SK-N-SH treated with all-trans-retinoic acid at 6 μM for 48 hours (cell line): Measurements from ENCODE around the gene ELK4.

Source experiments
- ATAC-seq: fragments of 200-7000 bp; cut with Tn5 transposase; 3 replicates; pipeline ENCODE4 v1.9.1; 2020; ENCODE audit warnings: mild to moderate bottlenecking, moderate library complexity
- GLIS3 ChIP-seq: fragments of 250-450 bp; sonication (Bioruptor Pico); IDR thresholded peaks from 2 replicates; pipeline ENCODE4 v1.5.0; 2020; ENCODE audit warnings: mild to moderate bottlenecking, moderate library complexity
- ISL1 ChIP-seq: fragments of 250-450 bp; sonication (Bioruptor Pico); IDR thresholded peaks from 2 replicates; pipeline ENCODE4 v2.1.2; 2022; ENCODE audit warnings: mild to moderate bottlenecking, moderate library complexity
- OSR1 ChIP-seq: fragments of 250-450 bp; sonication (Bioruptor Pico); IDR thresholded peaks from 2 replicates; pipeline ENCODE4 v1.8.0; 2022; ENCODE audit warnings: moderate library complexity, mild to moderate bottlenecking, inconsistent platforms
- PPARA ChIP-seq: fragments of 250-450 bp; sonication (Bioruptor Pico); IDR thresholded peaks from 2 replicates; pipeline ENCODE4 v1.5.0; 2020; ENCODE audit warnings: mild to moderate bottlenecking, borderline replicate concordance
- RARB ChIP-seq: fragments of 250-450 bp; sonication (Bioruptor Pico); IDR thresholded peaks from 2 replicates; pipeline ENCODE4 v1.8.0; 2021; ENCODE audit warnings: mild to moderate bottlenecking, moderate library complexity
- SNAI2 ChIP-seq: fragments of 250-450 bp; sonication (Bioruptor Pico); IDR thresholded peaks from 2 replicates; pipeline ENCODE4 v1.5.0; 2020; ENCODE audit warnings: mild to moderate bottlenecking, moderate library complexity
- TCF4 ChIP-seq: fragments of 250-450 bp; sonication (Bioruptor Pico); IDR thresholded peaks from 2 replicates; pipeline ENCODE4 v1.8.0; 2021; ENCODE audit warnings: mild to moderate bottlenecking, moderate library complexity, borderline replicate concordance
- TOX ChIP-seq: fragments of 250-450 bp; sonication (Bioruptor Pico); IDR thresholded peaks from 2 replicates; pipeline ENCODE4 v1.8.0; 2021; ENCODE audit warnings: mild to moderate bottlenecking, moderate library complexity, borderline replicate concordance
- ZC3H10 ChIP-seq: fragments of 250-450 bp; sonication (Bioruptor Pico); IDR thresholded peaks from 2 replicates; pipeline ENCODE4 v1.5.1; 2021; ENCODE audit warnings: mild to moderate bottlenecking, moderate library complexity
- ZFP3 ChIP-seq: fragments of 250-450 bp; sonication (Bioruptor Pico); IDR thresholded peaks from 2 replicates; pipeline ENCODE4 v1.5.0; 2020; ENCODE audit warnings: mild to moderate bottlenecking, moderate library complexity
- ZFP30 ChIP-seq: fragments of 450-650 bp; formaldehyde crosslinking; IDR thresholded peaks from 2 replicates; pipeline ENCODE4 v1.5.0; 2022; ENCODE audit warnings: mild to moderate bottlenecking, moderate library complexity
- ZNF565 ChIP-seq: fragments of 450-650 bp; formaldehyde crosslinking; conservative IDR thresholded peaks from 2 replicates; pipeline ENCODE4 v1.5.0; 2020; ENCODE audit warnings: low read depth, mild to moderate bottlenecking, moderate library complexity
- ZNF70 ChIP-seq: fragments of 450-650 bp; formaldehyde crosslinking; IDR thresholded peaks from 2 replicates; pipeline ENCODE4 v1.5.0; 2020; ENCODE audit warnings: mild to moderate bottlenecking, moderate library complexity
- ZNF8 ChIP-seq: fragments of 450-650 bp; formaldehyde crosslinking; IDR thresholded peaks from 2 replicates; pipeline ENCODE4 v1.5.0; 2020; ENCODE audit warnings: mild to moderate bottlenecking, moderate library complexity
- TF ChIP-seq, protein P1 (sequence below): fragments of 250-450 bp; sonication (Bioruptor Pico); IDR thresholded peaks from 2 replicates; pipeline ENCODE4 v1.8.0; 2020; ENCODE audit warnings: mild to moderate bottlenecking, moderate library complexity, borderline replicate concordance
- TF ChIP-seq, protein P2 (sequence below): fragments of 250-450 bp; sonication (Bioruptor Pico); IDR thresholded peaks from 2 replicates; pipeline ENCODE4 v1.8.0; 2021; ENCODE audit warnings: low read depth, mild to moderate bottlenecking, moderate library complexity, borderline replicate concordance
- TF ChIP-seq, protein P3 (sequence below): fragments of 250-450 bp; sonication (Bioruptor Pico); IDR thresholded peaks from 2 replicates; pipeline ENCODE4 v1.5.1; 2020; ENCODE audit warnings: low read depth, mild to moderate bottlenecking, moderate library complexity
- TF ChIP-seq, protein P4 (sequence below): fragments of 250-450 bp; sonication (Bioruptor Pico); IDR thresholded peaks from 2 replicates; pipeline ENCODE4 v1.5.0; 2020; ENCODE audit warnings: mild to moderate bottlenecking, moderate library complexity
- TF ChIP-seq, protein P5 (sequence below): fragments of 250-450 bp; sonication (Bioruptor Pico); IDR thresholded peaks from 2 replicates; pipeline ENCODE4 v1.5.1; 2021; ENCODE audit warnings: mild to moderate bottlenecking, moderate library complexity

ELK4 gene

DNA sequence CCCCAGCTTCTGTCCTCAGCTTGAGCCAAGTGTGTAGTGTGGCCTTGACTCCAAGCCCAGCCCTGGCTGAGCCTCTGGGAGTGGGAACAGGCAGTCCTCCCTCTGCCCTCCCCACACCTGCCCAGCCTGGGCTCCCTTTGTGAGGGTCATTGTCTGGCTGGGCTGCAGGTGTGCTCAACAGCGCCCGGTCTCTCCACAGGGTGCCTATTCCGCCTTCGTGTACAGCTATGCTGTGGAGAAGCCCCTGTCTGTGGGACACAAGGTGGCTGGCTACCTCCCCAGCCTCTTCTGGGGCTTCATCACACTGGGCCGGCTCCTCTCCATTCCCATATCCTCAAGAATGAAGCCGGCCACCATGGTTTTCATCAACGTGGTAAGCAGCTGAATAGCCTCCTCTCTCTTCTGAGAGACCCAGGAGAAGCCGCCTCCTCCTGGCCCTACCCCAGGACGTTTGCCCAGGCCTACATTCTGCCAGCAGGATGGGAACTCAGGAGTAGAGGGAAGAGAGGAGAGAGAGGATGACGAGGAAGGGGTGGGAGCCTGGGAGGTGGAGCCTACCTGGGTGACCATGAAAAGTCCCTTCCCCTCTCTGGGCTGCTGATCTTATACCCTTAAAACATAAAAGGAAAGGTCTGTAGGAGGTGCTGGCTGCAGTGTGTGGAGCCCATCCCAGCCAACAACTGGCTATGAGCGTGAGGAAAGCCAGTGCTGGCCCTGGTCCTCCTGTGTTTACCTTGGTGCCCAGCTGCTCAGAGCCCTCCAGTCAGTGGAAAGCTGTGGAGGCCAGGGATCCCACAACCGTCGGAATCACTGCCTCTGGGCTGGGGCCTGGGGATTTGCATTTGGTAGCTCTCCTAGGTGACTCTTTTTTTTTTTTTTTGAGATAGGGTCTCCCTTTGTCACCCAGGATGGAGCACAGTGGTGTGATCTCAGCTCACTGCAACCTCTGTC is 45.7 kb downstream of the ELK4 start (continued):
- TF ChIP-seq ZNF565: no peak
- no peak for TF ChIP-seq ZNF8
- no peak for TF ChIP-seq ISL1 (CRISPR knock-in tag)
- TF ChIP-seq ZFP30 (CRISPR knock-in tag): no peak

DNA sequence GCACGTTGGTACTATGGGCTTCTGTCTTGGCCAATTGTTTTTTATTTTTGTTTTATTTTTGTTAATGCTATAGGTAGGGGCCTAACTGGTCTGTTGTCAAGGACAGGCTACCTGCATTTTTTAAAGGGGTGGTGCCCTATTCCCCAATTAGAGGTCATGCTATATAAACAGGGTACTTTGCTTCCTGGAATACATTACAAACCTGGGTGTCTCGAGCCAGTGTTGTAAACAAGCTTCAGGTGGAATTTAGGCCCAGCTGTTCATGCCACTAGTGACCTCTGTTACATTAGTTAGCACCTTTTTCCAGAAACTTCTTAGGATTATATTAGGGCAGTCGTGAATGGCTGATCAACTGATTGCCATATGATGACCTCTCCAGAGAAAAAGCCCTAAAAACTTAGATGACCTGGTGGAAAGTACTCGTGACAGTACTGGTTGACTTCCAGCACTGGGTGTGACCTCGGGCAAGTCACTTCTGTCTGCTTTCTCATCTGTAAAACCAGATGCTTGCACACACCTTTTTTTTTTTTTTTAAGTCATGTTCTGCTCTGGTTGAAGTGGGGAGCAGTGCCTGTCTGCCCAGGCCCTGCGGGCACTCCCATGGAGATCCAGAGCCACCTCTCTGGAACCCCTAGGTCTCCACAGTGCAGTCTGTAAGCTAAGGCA is 46.5 kb downstream of the ELK4 start:
- TF ChIP-seq ZFP30 (CRISPR knock-in tag) (no peak), GLIS3 (CRISPR knock-in tag) (no peak), ZNF8 (no peak), TOX (CRISPR knock-in tag) (no peak), SNAI2 (CRISPR knock-in tag) (no peak), ZFP3 (CRISPR knock-in tag) (no peak), ZNF70 (CRISPR knock-in tag) (no peak), ZC3H10 (CRISPR knock-in tag) (no peak), RARB (no peak), OSR1 (no peak)
- TF ChIP-seq, protein P1, sequence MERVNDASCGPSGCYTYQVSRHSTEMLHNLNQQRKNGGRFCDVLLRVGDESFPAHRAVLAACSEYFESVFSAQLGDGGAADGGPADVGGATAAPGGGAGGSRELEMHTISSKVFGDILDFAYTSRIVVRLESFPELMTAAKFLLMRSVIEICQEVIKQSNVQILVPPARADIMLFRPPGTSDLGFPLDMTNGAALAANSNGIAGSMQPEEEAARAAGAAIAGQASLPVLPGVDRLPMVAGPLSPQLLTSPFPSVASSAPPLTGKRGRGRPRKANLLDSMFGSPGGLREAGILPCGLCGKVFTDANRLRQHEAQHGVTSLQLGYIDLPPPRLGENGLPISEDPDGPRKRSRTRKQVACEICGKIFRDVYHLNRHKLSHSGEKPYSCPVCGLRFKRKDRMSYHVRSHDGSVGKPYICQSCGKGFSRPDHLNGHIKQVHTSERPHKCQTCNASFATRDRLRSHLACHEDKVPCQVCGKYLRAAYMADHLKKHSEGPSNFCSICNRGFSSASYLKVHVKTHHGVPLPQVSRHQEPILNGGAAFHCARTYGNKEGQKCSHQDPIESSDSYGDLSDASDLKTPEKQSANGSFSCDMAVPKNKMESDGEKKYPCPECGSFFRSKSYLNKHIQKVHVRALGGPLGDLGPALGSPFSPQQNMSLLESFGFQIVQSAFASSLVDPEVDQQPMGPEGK (CRISPR knock-in tag): no peak
- TF ChIP-seq, protein P2, sequence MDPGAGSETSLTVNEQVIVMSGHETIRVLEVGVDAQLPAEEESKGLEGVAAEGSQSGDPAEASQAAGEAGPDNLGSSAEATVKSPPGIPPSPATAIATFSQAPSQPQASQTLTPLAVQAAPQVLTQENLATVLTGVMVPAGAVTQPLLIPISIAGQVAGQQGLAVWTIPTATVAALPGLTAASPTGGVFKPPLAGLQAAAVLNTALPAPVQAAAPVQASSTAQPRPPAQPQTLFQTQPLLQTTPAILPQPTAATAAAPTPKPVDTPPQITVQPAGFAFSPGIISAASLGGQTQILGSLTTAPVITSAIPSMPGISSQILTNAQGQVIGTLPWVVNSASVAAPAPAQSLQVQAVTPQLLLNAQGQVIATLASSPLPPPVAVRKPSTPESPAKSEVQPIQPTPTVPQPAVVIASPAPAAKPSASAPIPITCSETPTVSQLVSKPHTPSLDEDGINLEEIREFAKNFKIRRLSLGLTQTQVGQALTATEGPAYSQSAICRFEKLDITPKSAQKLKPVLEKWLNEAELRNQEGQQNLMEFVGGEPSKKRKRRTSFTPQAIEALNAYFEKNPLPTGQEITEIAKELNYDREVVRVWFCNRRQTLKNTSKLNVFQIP (CRISPR knock-in tag): no peak
- TF ChIP-seq, all 23 proteins: peak for 0
- ATAC-seq: no peak

DNA sequence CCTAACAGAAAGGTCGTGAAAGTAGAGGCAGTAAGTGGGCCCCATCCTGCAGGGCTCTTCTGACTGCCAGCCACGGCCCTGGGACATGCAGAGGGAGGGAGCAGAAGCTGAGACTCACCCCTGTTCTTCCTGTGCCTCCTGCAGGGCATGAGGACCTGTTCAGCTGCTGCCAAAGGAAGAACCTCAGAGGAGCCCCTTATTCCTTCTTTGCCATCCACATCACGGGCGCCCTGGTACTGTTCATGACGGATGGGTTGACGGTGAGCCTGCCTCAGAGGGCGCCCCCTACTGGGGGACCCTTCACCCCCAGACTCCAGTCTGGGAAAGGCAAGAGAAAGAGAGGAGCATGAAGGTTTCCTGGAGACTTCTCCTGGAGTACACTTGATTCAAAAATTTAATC is 47.1 kb downstream of the ELK4 start:
- ATAC-seq: no peak
- TF ChIP-seq, protein P2 (CRISPR knock-in tag): no peak

DNA sequence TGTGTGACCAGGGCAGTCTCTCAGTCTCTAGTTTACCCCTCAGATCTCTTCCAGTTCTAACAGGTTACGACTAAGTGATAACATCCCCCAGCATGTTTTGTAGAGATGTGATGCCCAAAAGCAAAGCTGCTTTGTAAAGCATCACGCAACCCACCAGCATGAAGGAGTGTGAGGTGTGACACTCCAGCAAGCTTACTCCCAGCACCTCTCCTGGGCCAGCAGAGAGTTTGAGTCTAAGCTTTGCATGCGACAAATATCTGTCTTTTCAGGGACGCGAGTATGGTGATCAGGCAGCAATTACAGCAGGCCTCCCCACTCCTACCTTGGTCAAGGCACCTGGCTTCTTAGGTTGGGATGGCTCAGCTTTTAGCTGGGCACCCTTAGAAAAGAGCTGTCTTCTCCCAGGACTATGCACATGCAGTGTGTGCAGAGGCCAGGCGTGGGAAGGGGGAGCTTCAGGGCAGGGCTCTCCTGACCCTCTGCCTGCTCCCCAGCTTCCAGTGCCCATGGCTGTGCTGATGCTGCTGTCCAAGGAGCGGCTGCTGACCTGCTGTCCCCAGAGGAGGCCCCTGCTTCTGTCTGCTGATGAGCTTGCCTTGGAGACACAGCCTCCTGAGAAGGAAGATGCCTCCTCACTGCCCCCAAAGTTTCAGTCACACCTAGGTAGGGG is 48.2 kb downstream of the ELK4 start:
- TF ChIP-seq, protein P3, sequence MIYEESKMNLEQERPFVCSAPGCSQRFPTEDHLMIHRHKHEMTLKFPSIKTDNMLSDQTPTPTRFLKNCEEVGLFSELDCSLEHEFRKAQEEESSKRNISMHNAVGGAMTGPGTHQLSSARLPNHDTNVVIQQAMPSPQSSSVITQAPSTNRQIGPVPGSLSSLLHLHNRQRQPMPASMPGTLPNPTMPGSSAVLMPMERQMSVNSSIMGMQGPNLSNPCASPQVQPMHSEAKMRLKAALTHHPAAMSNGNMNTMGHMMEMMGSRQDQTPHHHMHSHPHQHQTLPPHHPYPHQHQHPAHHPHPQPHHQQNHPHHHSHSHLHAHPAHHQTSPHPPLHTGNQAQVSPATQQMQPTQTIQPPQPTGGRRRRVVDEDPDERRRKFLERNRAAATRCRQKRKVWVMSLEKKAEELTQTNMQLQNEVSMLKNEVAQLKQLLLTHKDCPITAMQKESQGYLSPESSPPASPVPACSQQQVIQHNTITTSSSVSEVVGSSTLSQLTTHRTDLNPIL (CRISPR knock-in tag): no peak
- TF ChIP-seq ZC3H10 (CRISPR knock-in tag) (no peak), ZNF70 (CRISPR knock-in tag) (no peak), PPARA (CRISPR knock-in tag) (no peak), GLIS3 (CRISPR knock-in tag) (no peak), ZFP30 (CRISPR knock-in tag) (no peak), ISL1 (CRISPR knock-in tag) (no peak), ZNF8 (no peak), TCF4 (CRISPR knock-in tag) (no peak)
- TF ChIP-seq, protein P4, sequence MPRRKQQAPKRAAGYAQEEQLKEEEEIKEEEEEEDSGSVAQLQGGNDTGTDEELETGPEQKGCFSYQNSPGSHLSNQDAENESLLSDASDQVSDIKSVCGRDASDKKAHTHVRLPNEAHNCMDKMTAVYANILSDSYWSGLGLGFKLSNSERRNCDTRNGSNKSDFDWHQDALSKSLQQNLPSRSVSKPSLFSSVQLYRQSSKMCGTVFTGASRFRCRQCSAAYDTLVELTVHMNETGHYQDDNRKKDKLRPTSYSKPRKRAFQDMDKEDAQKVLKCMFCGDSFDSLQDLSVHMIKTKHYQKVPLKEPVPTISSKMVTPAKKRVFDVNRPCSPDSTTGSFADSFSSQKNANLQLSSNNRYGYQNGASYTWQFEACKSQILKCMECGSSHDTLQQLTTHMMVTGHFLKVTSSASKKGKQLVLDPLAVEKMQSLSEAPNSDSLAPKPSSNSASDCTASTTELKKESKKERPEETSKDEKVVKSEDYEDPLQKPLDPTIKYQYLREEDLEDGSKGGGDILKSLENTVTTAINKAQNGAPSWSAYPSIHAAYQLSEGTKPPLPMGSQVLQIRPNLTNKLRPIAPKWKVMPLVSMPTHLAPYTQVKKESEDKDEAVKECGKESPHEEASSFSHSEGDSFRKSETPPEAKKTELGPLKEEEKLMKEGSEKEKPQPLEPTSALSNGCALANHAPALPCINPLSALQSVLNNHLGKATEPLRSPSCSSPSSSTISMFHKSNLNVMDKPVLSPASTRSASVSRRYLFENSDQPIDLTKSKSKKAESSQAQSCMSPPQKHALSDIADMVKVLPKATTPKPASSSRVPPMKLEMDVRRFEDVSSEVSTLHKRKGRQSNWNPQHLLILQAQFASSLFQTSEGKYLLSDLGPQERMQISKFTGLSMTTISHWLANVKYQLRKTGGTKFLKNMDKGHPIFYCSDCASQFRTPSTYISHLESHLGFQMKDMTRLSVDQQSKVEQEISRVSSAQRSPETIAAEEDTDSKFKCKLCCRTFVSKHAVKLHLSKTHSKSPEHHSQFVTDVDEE (CRISPR knock-in tag): no peak
- TF ChIP-seq, protein P5, sequence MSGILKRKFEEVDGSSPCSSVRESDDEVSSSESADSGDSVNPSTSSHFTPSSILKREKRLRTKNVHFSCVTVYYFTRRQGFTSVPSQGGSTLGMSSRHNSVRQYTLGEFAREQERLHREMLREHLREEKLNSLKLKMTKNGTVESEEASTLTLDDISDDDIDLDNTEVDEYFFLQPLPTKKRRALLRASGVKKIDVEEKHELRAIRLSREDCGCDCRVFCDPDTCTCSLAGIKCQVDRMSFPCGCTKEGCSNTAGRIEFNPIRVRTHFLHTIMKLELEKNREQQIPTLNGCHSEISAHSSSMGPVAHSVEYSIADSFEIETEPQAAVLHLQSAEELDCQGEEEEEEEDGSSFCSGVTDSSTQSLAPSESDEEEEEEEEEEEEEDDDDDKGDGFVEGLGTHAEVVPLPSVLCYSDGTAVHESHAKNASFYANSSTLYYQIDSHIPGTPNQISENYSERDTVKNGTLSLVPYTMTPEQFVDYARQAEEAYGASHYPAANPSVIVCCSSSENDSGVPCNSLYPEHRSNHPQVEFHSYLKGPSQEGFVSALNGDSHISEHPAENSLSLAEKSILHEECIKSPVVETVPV (CRISPR knock-in tag): no peak

More for the DNA sequence above, 48.2 kb downstream of the ELK4 start:
- peak; percentile 13 for ATAC-seq
